Measurements from ENCODE around the gene EGF. TPM values are rescaled to one million over a fixed set of nuclear protein-coding genes. Genes with fewer than 3 reads are reported as not detected.

Gene EGF
- total RNA-seq, 2 experiments from 2014 or later: not detected

- H3K4me1 Mint-ChIP-seq: peaks cover 14% of the 10 kb centered on the region
- H3K36me3 Mint-ChIP-seq (ENCODE audit: low read depth): no peaks in the 10 kb centered on the region
- ChIA-PET CTCF (no interaction called here), POLR2A (no interaction called here)
- no peak overlapping the region for H3K4me3 Mint-ChIP-seq
- no peak for DNase-seq
- no peaks in the 10 kb centered on the region for H3K9me3 Mint-ChIP-seq
- H3K27ac Mint-ChIP-seq: no peak overlapping the region
- H3K27me3 Mint-ChIP-seq: peaks cover 6% of the 10 kb centered on the region
These were observed 83.8 kb downstream of the EGF start for GRCh38 chr4:109996526-109996925.

- Mint-ChIP-seq H3K27me3 (peaks cover 6% of the 10 kb centered on the region), H3K4me3 (no peak overlapping the region), H3K27ac (no peak overlapping the region), H3K9me3 (no peaks in the 10 kb centered on the region), H3K4me1 (peaks cover 25% of the 10 kb centered on the region), H3K36me3 (ENCODE audit: low read depth) (no peaks in the 10 kb centered on the region)
- POLR2A ChIA-PET: no interaction called here
- CTCF ChIA-PET: interaction anchor here (0.5 to 1.8 kb wide), 10 partner anchors 9 to 520 kb away, joined by 3 to 5 read pairs (median 4); no protein-coding TSS in a partner anchor
- peak; percentile 70 for DNase-seq
These were observed 86.3 kb downstream of the EGF start for GRCh38 chr4:109998867-109999584.

- ChIA-PET CTCF (interaction anchor here (0.7 to 1.0 kb wide), 3 partner anchors 513 to 588 kb away, joined by 3 to 4 read pairs (median 4); no protein-coding TSS in a partner anchor), POLR2A (no interaction called here)
- H3K36me3 Mint-ChIP-seq (ENCODE audit: low read depth): no peaks in the 10 kb centered on the region
- H3K4me3 Mint-ChIP-seq: no peak overlapping the region
- H3K4me1 Mint-ChIP-seq: peaks cover 20% of the 10 kb centered on the region
- DNase-seq: no peak
- H3K9me3 Mint-ChIP-seq: no peaks in the 10 kb centered on the region
- H3K27me3 Mint-ChIP-seq: peaks cover 9% of the 10 kb centered on the region
- no peak overlapping the region for H3K27ac Mint-ChIP-seq
These were observed 86.9 kb downstream of the EGF start for GRCh38 chr4:109999585-109999912.

- Mint-ChIP-seq H3K27ac (peak overlapping the region; percentile 34), H3K4me3 (no peak overlapping the region), H3K36me3 (ENCODE audit: low read depth) (no peaks in the 10 kb centered on the region), H3K9me3 (no peaks in the 10 kb centered on the region), H3K4me1 (peaks cover 19% of the 10 kb centered on the region), H3K27me3 (peaks cover 6% of the 10 kb centered on the region)
- ChIA-PET CTCF (interaction anchor here (1.1 kb wide), 1 partner anchor 510 kb away, joined by 3 read pairs; no protein-coding TSS in a partner anchor), POLR2A (no interaction called here)
- no peak for DNase-seq
These were observed 89.6 kb downstream of the EGF start for GRCh38 chr4:110002326-110002725.

GRCh38 chr4:110003401-110004187 is 90.9 kb downstream of the EGF start:
- H3K27ac Mint-ChIP-seq: no peak overlapping the region
- CTCF ChIA-PET: interaction anchor here (1.1 kb wide), 2 partner anchors 39 to 513 kb away, joined by 4 to 5 read pairs; no protein-coding TSS in a partner anchor

GRCh38 chr4:110004556-110004955 is 91.9 kb downstream of the EGF start:
- Mint-ChIP-seq H3K36me3 (ENCODE audit: low read depth) (no peaks in the 10 kb centered on the region), H3K4me3 (no peak overlapping the region), H3K4me1 (peaks cover 20% of the 10 kb centered on the region), H3K27me3 (peaks cover 6% of the 10 kb centered on the region), H3K27ac (no peak overlapping the region), H3K9me3 (no peaks in the 10 kb centered on the region)
- ChIA-PET CTCF (interaction anchor here (1.1 kb wide), 1 partner anchor 512 kb away, joined by 4 read pairs; no protein-coding TSS in a partner anchor), POLR2A (no interaction called here)
- DNase-seq: no peak

More at GRCh38 chr4:110003401-110004187, 90.9 kb downstream of the EGF start:
- Mint-ChIP-seq H3K36me3 (ENCODE audit: low read depth) (no peaks in the 10 kb centered on the region), H3K27me3 (peaks cover 6% of the 10 kb centered on the region), H3K4me3 (no peak overlapping the region), H3K9me3 (no peaks in the 10 kb centered on the region), H3K4me1 (peaks cover 20% of the 10 kb centered on the region)
- POLR2A ChIA-PET: no interaction called here
- DNase-seq: no peak

- peaks cover 20% of the 10 kb centered on the region for H3K4me1 Mint-ChIP-seq
- no peak overlapping the region for H3K27ac Mint-ChIP-seq
- H3K9me3 Mint-ChIP-seq: no peaks in the 10 kb centered on the region
- peaks cover 6% of the 10 kb centered on the region for H3K27me3 Mint-ChIP-seq
- peak; percentile 44 for DNase-seq
- H3K36me3 Mint-ChIP-seq (ENCODE audit: low read depth): no peaks in the 10 kb centered on the region
- no peak overlapping the region for H3K4me3 Mint-ChIP-seq
- POLR2A ChIA-PET: no interaction called here
- CTCF ChIA-PET: interaction anchor here (0.6 to 1.6 kb wide), 8 partner anchors 15 to 511 kb away, joined by 3 to 11 read pairs (median 3); no protein-coding TSS in a partner anchor
These were observed 92.9 kb downstream of the EGF start for GRCh38 chr4:110005461-110006056.

DNA sequence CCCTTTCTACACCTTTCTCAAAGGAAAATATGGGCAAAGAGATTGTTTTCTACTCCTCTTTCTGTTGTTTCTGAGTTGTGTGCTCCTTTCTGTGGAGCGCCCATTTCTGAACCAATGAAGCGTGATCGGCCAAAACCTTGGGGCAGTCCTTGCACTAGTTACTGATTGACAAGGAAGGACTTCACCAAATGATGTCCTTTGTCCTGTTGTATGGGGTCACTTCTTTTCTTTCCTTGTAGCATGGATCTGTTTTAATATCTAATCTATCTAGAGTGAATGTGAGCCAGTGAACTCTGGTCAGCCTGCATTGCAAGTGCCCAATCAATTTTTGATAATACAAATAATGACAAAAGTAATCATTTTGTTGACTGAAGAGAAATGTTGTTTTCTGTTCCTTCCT is 94.5 kb downstream of the EGF start:
- Mint-ChIP-seq H3K4me1 (peaks cover 12% of the 10 kb centered on the region), H3K9me3 (no peaks in the 10 kb centered on the region), H3K27me3 (peaks cover 6% of the 10 kb centered on the region), H3K36me3 (ENCODE audit: low read depth) (no peaks in the 10 kb centered on the region), H3K27ac (no peak overlapping the region), H3K4me3 (no peak overlapping the region)
- no peak for DNase-seq
- ChIA-PET POLR2A (no interaction called here), CTCF (interaction anchor here (1.6 kb wide), 1 partner anchor 509 kb away, joined by 11 read pairs; no protein-coding TSS in a partner anchor)

- H3K27ac Mint-ChIP-seq: no peak overlapping the region
- no peak for DNase-seq
- ChIA-PET POLR2A (no interaction called here), CTCF (interaction anchor here (0.8 kb wide), 1 partner anchor 11 kb away, joined by 5 read pairs; no protein-coding TSS in a partner anchor)
- H3K4me3 Mint-ChIP-seq: no peak overlapping the region
- peaks cover 6% of the 10 kb centered on the region for H3K27me3 Mint-ChIP-seq
- no peaks in the 10 kb centered on the region for H3K9me3 Mint-ChIP-seq
- no peaks in the 10 kb centered on the region for H3K36me3 Mint-ChIP-seq (ENCODE audit: low read depth)
- peaks cover 4% of the 10 kb centered on the region for H3K4me1 Mint-ChIP-seq
These were observed 95.9 kb downstream of the EGF start for GRCh38 chr4:110008540-110008939.

DNA sequence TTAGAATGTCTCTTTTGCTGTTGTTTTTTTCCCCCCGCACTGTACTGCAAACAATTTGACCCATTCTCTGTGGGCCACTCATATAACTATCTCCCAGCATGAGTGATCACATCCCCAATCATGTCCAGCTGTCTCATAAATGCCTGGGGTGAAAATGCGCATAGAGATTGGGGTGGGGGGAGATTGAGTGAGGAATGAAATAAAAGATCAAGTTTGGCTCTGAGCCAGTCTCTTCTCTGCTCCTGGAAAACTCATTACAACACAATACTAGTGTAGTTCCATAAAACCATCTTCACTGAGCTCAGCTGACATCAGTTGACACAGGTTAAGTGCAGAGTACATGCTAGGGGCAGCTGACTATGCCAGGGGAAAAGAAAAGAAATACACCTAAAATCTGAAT is 96.9 kb downstream of the EGF start:
- CTCF ChIA-PET: interaction anchor here (1.3 to 1.4 kb wide), 2 partner anchors 11 to 12 kb away, joined by 3 to 4 read pairs; no protein-coding TSS in a partner anchor
- H3K27ac Mint-ChIP-seq: no peak overlapping the region
- H3K4me3 Mint-ChIP-seq: no peak overlapping the region
- no peaks in the 10 kb centered on the region for H3K9me3 Mint-ChIP-seq
- no peak for DNase-seq
- H3K4me1 Mint-ChIP-seq: peaks cover 4% of the 10 kb centered on the region
- POLR2A ChIA-PET: no interaction called here
- no peaks in the 10 kb centered on the region for H3K36me3 Mint-ChIP-seq (ENCODE audit: low read depth)
- peaks cover 2% of the 10 kb centered on the region for H3K27me3 Mint-ChIP-seq

DNA sequence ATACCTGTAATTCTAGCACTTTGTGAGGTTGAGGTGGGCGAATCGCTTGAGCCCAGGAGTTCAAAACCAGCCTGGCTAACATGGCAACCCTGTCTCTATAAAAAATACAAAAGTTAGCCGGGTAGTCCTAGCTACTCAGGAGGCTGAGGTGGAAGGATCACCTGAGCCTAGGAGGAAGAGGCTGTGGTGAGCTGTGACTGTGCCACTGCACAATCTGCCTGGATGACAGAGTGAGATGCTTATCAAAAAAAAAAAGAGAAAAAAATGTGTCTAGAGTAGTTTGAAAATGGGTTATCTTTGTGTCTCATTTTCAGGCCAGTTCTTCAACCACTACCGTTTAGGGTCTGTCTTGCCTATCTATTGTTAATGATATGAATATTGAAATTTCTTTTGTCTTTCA is 98.1 kb downstream of the EGF start:
- ChIA-PET CTCF (interaction anchor here (1.4 kb wide), 1 partner anchor 12 kb away, joined by 3 read pairs; no protein-coding TSS in a partner anchor), POLR2A (no interaction called here)
- H3K36me3 Mint-ChIP-seq (ENCODE audit: low read depth): no peaks in the 10 kb centered on the region
- peaks cover 2% of the 10 kb centered on the region for H3K27me3 Mint-ChIP-seq
- DNase-seq: no peak
- H3K9me3 Mint-ChIP-seq: no peaks in the 10 kb centered on the region
- no peak overlapping the region for H3K27ac Mint-ChIP-seq
- peaks cover 1% of the 10 kb centered on the region for H3K4me1 Mint-ChIP-seq
- no peak overlapping the region for H3K4me3 Mint-ChIP-seq

GRCh38 chr4:110012917-110013316 is 100.2 kb downstream of the EGF start:
- Mint-ChIP-seq H3K36me3 (ENCODE audit: low read depth) (no peaks in the 10 kb centered on the region), H3K4me1 (peaks cover 1% of the 10 kb centered on the region), H3K27ac (no peak overlapping the region), H3K27me3 (peaks cover 2% of the 10 kb centered on the region), H3K9me3 (no peaks in the 10 kb centered on the region), H3K4me3 (no peak overlapping the region)
- ChIA-PET POLR2A (no interaction called here), CTCF (interaction anchor here (1.0 kb wide), 1 partner anchor 43 kb away, joined by 3 read pairs; no protein-coding TSS in a partner anchor)
- no peak for DNase-seq

GRCh38 chr4:110014233-110014632 is 101.5 kb downstream of the EGF start:
- Mint-ChIP-seq H3K27me3 (peaks cover 2% of the 10 kb centered on the region), H3K36me3 (ENCODE audit: low read depth) (no peaks in the 10 kb centered on the region), H3K4me3 (no peak overlapping the region), H3K27ac (no peak overlapping the region), H3K4me1 (no peaks in the 10 kb centered on the region), H3K9me3 (no peaks in the 10 kb centered on the region)
- ChIA-PET CTCF (no interaction called here), POLR2A (no interaction called here)
- DNase-seq: no peak

Measured in activated CD4-positive, alpha-beta T cell treated with anti-CD3 and anti-CD28 coated beads, Interleukin-2, amount 10 ng/mL, durations not matched to agents 7 days and 5 days (primary cell).